ENCODE data around the gene TMEM11. TPM values are rescaled to one million over a fixed set of nuclear protein-coding genes. Genes with fewer than 3 reads are reported as not detected.
A peak's percentile ranks its signal among the peaks of the same experiment; 100 is the strongest.

The TMEM11 gene
- total and polyA plus RNA-seq, 8 donors, result 0.87 to 30.8 (median 13.1) TPM

DNA sequence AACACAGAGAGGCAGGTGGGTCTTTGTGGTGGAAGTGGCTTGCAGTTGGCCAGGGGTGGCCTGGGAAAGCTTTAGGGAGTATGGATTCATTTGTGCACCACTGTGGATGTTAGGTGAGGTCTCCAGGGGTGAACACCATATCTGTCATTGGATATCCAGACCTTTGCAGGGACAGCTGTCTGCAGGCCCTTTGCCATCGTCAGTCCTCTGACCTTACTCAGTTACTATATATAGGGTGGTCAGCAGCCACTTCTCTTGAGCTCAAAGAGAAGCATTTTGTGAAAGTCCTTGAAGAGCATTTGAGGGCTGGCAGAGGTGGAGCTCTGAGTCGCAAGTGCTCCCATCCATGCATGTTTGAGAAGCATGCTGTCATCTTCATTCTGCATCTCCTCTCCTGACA lies 40.4 kb downstream of the TMEM11 start:
- H3K27ac ChIP-seq, result no peak overlapping the region
- H3K27me3 ChIP-seq, result no peaks in the 10 kb centered on the region
- no peaks in the 10 kb centered on the region for H3K9me3 ChIP-seq
- intact Hi-C loops (cut with DNase I; ENCODE audit: low total_unique reads), result no loop called here
- no peak for TF ChIP-seq POLR2AphosphoS5 (IDR thresholded peaks at IDR 0.05)
- peaks cover 0 to 30% (median 7%) of the 10 kb centered on the region in 4 donors for H3K4me1 ChIP-seq
- peaks cover 11 to 55% (median 44%) of the 10 kb centered on the region in 4 donors for H3K36me3 ChIP-seq
- DNase-seq, result no peak
- WGBS, 5 donors, result 93 to 100% (median 95%) methylated on average over 2 of the region's 2 CpGs
- no peak overlapping the region for H3K4me3 ChIP-seq

DNA sequence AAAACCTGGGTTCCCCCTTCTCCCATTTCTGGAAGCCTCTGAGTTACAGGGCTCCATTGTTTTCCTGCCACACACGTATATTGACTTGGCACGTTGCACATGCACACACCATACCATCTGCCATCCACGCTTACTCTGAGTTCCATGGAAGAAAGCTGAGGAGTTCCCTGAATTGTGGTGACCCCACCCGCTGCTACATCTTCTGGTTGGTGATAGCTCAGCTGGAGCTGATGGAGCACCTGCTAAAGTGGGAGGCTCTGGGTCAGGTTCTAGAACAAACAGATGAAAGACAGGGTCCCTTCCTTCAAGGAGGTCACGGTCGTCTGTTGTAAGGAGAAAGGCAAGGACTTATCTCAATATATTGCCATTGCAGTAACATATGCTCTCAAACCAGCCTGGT lies 41.1 kb downstream of the TMEM11 start:
- DNase-seq, result peak in 1 of 2 donors; percentile 5
- WGBS, 5 donors, result 93 to 96% (median 96%) methylated on average over 6 of the region's 6 CpGs
- peaks cover 0 to 34% (median 11%) of the 10 kb centered on the region in 4 donors for H3K4me1 ChIP-seq
- no peak overlapping the region for H3K4me3 ChIP-seq
- TF ChIP-seq POLR2A (IDR thresholded peaks at IDR 0.05), result no peak
- no peak for TF ChIP-seq POLR2AphosphoS5 (IDR thresholded peaks at IDR 0.05)
- TF ChIP-seq EP300 (IDR thresholded peaks at IDR 0.05), result no peak
- TF ChIP-seq, protein P1, sequence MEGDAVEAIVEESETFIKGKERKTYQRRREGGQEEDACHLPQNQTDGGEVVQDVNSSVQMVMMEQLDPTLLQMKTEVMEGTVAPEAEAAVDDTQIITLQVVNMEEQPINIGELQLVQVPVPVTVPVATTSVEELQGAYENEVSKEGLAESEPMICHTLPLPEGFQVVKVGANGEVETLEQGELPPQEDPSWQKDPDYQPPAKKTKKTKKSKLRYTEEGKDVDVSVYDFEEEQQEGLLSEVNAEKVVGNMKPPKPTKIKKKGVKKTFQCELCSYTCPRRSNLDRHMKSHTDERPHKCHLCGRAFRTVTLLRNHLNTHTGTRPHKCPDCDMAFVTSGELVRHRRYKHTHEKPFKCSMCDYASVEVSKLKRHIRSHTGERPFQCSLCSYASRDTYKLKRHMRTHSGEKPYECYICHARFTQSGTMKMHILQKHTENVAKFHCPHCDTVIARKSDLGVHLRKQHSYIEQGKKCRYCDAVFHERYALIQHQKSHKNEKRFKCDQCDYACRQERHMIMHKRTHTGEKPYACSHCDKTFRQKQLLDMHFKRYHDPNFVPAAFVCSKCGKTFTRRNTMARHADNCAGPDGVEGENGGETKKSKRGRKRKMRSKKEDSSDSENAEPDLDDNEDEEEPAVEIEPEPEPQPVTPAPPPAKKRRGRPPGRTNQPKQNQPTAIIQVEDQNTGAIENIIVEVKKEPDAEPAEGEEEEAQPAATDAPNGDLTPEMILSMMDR (IDR thresholded peaks at IDR 0.05), result no peak
- no peak overlapping the region for H3K27ac ChIP-seq
- peaks cover 11 to 48% (median 41%) of the 10 kb centered on the region in 4 donors for H3K36me3 ChIP-seq
- intact Hi-C loops (cut with DNase I; ENCODE audit: low total_unique reads), result no loop called here
- H3K27me3 ChIP-seq, result no peaks in the 10 kb centered on the region
- H3K9me3 ChIP-seq, result no peaks in the 10 kb centered on the region

DNA sequence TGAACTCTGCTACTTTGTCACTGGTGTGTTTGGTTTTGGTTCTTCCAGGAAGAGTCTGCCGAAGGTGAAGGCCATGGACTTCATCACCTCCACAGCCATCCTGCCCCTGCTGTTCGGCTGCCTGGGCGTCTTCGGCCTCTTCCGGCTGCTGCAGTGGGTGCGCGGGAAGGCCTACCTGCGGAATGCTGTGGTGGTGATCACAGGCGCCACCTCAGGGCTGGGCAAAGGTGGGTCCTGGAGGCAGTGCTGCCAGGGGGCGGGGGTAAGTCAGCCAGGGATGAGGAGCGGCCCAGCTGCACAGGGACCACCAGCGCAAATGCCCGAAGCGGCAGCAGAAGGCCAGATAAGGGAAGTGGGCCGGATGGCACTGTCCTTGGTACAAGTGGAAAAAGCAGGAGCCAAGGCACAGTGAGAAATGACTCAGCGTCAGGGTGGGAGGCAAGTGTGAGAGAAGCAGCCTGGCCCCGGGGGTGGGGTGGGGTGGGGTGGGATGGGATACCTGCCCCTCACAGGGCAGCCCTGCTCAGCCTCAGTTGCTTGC lies 41.9 kb downstream of the TMEM11 start:
- Histone ChIP-seq H3K27me3 (no peaks in the 10 kb centered on the region), H3K4me3 (no peak overlapping the region), H3K36me3 (peaks cover 11 to 45% (median 38%) of the 10 kb centered on the region in 4 donors), H3K9me3 (no peaks in the 10 kb centered on the region), H3K4me1 (peaks cover 4 to 42% (median 15%) of the 10 kb centered on the region in 4 donors), H3K27ac (no peak overlapping the region)
- WGBS, 5 donors, result 95 to 99% (median 96%) methylated on average over 16 to 17 of the region's 17 CpGs
- intact Hi-C loops (cut with DNase I; ENCODE audit: low total_unique reads), result no loop called here
- no peak for DNase-seq
- TF ChIP-seq, protein P1 (IDR thresholded peaks at IDR 0.05), result no peak
- no peak for TF ChIP-seq POLR2AphosphoS5 (IDR thresholded peaks at IDR 0.05)

DNA sequence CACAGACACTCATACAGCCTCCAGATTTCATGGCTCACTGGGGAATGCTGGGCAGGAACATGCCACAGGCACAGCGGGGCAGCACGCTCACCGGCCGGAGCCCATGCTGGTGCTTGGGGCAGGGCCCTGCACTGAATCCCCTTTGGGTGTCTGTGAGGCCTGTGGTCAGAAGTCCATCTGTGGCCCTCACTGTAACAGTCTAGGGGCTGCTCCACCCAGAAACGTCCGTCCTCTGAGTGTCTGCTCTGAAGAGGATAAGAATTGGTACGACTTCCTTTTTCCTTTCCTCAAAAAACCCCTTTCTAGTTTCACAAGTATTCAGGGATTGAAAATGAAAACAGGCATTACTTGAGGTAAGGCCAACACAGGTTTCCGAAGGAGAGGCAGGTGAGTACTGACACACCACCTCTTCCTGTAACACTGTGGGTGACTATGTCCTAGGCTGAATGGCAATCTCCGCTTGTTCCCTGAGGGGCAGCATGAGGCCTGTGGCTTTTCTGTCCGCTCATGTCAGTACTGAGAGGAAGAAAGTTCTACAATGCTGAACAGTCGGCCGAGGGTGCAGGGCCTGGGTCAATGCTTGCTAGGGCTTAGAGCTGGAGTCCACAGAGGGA lies 42.5 kb downstream of the TMEM11 start:
- peaks cover 11 to 42% (median 36%) of the 10 kb centered on the region in 4 donors for H3K36me3 ChIP-seq
- WGBS, 5 donors, result 80 to 94% (median 88%) methylated on average over 12 of the region's 12 CpGs
- DNase-seq, result no peak
- no peak overlapping the region for H3K4me3 ChIP-seq
- H3K4me1 ChIP-seq, result peaks cover 6 to 48% (median 17%) of the 10 kb centered on the region in 4 donors
- H3K27ac ChIP-seq, result peak overlapping the region in 2 of 5 donors; percentile 18 to 63
- no peaks in the 10 kb centered on the region for H3K9me3 ChIP-seq
- TF ChIP-seq POLR2AphosphoS5 (IDR thresholded peaks at IDR 0.05), result no peak
- TF ChIP-seq EP300 (IDR thresholded peaks at IDR 0.05), result no peak
- TF ChIP-seq POLR2A (IDR thresholded peaks at IDR 0.05), result no peak
- TF ChIP-seq, protein P1 (IDR thresholded peaks at IDR 0.05), result no peak
- intact Hi-C loops (cut with DNase I; ENCODE audit: low total_unique reads), result no loop called here
- no peaks in the 10 kb centered on the region for H3K27me3 ChIP-seq

DNA sequence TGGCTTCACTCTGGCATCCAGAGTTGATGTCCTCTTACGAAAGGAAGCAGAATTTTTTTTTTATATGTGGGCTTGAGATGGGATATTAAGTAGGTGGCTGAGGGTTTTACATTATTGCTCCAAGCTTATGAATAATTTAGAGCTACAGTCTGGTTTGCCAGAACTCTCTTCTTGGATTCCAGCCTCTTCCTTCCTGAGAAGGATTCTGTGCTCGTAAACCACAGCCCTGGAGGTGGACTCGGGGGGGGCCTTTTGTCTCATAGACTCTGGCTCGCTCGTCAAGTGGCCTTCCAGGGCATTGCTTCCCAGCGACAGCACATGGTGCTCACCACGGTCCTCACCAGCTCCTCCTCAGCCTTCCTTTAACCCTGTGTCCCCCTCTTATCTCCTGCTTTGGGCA lies 43.2 kb downstream of the TMEM11 start:
- H3K4me1 ChIP-seq, result peaks cover 11 to 54% (median 23%) of the 10 kb centered on the region in 4 donors

More for the DNA sequence above, 43.2 kb downstream of the TMEM11 start:
- TF ChIP-seq, protein P1 (IDR thresholded peaks at IDR 0.05), result no peak
- TF ChIP-seq POLR2A (IDR thresholded peaks at IDR 0.05) (no peak), POLR2AphosphoS5 (IDR thresholded peaks at IDR 0.05) (no peak), EP300 (IDR thresholded peaks at IDR 0.05) (no peak)
- Histone ChIP-seq H3K4me3 (no peak overlapping the region), H3K36me3 (peaks cover 11 to 42% (median 36%) of the 10 kb centered on the region in 4 donors), H3K27me3 (no peaks in the 10 kb centered on the region), H3K9me3 (no peaks in the 10 kb centered on the region), H3K27ac (peak overlapping the region in 2 of 5 donors; percentile 18 to 63)
- DNase-seq, result no peak
- WGBS, 5 donors, result 80 to 87% (median 86%) methylated on average over 7 of the region's 7 CpGs
- intact Hi-C loops (cut with DNase I; ENCODE audit: low total_unique reads), result no loop called here
